ENCODE measurements around the gene PIP4K2A.

The PIP4K2A gene

GRCh38 chr10:22536620-22537019, 177.8 kb downstream of the PIP4K2A start:
- ATAC-seq: no peak

GRCh38 chr10:22534849-22535604, 179.4 kb downstream of the PIP4K2A start:
- TF ChIP-seq CSRNP3 (CRISPR knock-in tag; IDR thresholded peaks at IDR 0.05) (no peak), ZNF70 (CRISPR knock-in tag; IDR thresholded peaks at IDR 0.05) (no peak), TOX (CRISPR knock-in tag; IDR thresholded peaks at IDR 0.05; ENCODE audit: borderline replicate concordance) (no peak), ZNF565 (CRISPR knock-in tag; conservative IDR thresholded peaks at IDR 0.05; ENCODE audit: low read depth) (no peak), OSR1 (CRISPR knock-in tag; IDR thresholded peaks at IDR 0.05) (no peak), RARB (CRISPR knock-in tag; IDR thresholded peaks at IDR 0.05) (no peak), GLIS3 (CRISPR knock-in tag; IDR thresholded peaks at IDR 0.05) (no peak), ZC3H10 (CRISPR knock-in tag; IDR thresholded peaks at IDR 0.05) (no peak), ARNTL (CRISPR knock-in tag; IDR thresholded peaks at IDR 0.05; ENCODE audit: borderline replicate concordance, low read depth) (no peak), ISL1 (CRISPR knock-in tag; IDR thresholded peaks at IDR 0.05) (no peak), ZFP30 (CRISPR knock-in tag; IDR thresholded peaks at IDR 0.05) (no peak), ESRRG (CRISPR knock-in tag; IDR thresholded peaks at IDR 0.05) (no peak), TCF4 (CRISPR knock-in tag; IDR thresholded peaks at IDR 0.05; ENCODE audit: borderline replicate concordance) (no peak), SNAI2 (CRISPR knock-in tag; IDR thresholded peaks at IDR 0.05) (no peak), ZFP3 (CRISPR knock-in tag; IDR thresholded peaks at IDR 0.05) (no peak), POU6F1 (CRISPR knock-in tag; IDR thresholded peaks at IDR 0.05; ENCODE audit: borderline replicate concordance, low read depth) (no peak), PATZ1 (CRISPR knock-in tag; IDR thresholded peaks at IDR 0.05; ENCODE audit: borderline replicate concordance) (no peak)
- no peak for ATAC-seq

More at GRCh38 chr10:22536620-22537019, 177.8 kb downstream of the PIP4K2A start:
- TF ChIP-seq ZNF8 (CRISPR knock-in tag; IDR thresholded peaks at IDR 0.05) (no peak), TOX (CRISPR knock-in tag; IDR thresholded peaks at IDR 0.05; ENCODE audit: borderline replicate concordance) (no peak)

GRCh38 chr10:22531441-22531840, 182.9 kb downstream of the PIP4K2A start:
- ATAC-seq: no peak
- TF ChIP-seq POU6F1 (CRISPR knock-in tag; IDR thresholded peaks at IDR 0.05; ENCODE audit: borderline replicate concordance, low read depth) (no peak), BACH2 (CRISPR knock-in tag; IDR thresholded peaks at IDR 0.05; ENCODE audit: borderline replicate concordance) (no peak), ARNTL (CRISPR knock-in tag; IDR thresholded peaks at IDR 0.05; ENCODE audit: borderline replicate concordance, low read depth) (no peak), CSRNP3 (CRISPR knock-in tag; IDR thresholded peaks at IDR 0.05) (no peak), TOX (CRISPR knock-in tag; IDR thresholded peaks at IDR 0.05; ENCODE audit: borderline replicate concordance) (no peak), TSHZ2 (CRISPR knock-in tag; IDR thresholded peaks at IDR 0.05) (no peak), SNAI2 (CRISPR knock-in tag; IDR thresholded peaks at IDR 0.05) (no peak)

Data from SK-N-SH treated with all-trans-retinoic acid at 6 μM for 48 hours (cell line).